Spinal cord (tissue), 10 donors: ENCODE measurements around the gene ART3. TPM values are rescaled to one million over a fixed set of nuclear protein-coding genes. Genes with fewer than 3 reads are reported as not detected.

Experiments
- DNase-seq, 6 donors: peaks; one replicate each; pipeline versions ENCODE4 v3.0.0 to v3.0.0-alpha.2; 2013 to 2015; ENCODE audit warnings: low spot score in 6 of 6, low read depth in 4 of 6
- H3K27ac ChIP-seq: one replicate; pipeline ENCODE4 v1.5.1; 2013; ENCODE audit warnings: low read depth, low read length, control low read depth
- H3K27me3 ChIP-seq: one replicate; pipeline ENCODE4 v1.6.1; 2013; ENCODE audit warnings: low read length; ENCODE audit not compliant: control insufficient read depth, insufficient read depth
- H3K36me3 ChIP-seq: one replicate; pipeline ENCODE4 v1.6.1; 2013; ENCODE audit warnings: low read length; ENCODE audit not compliant: control insufficient read depth, insufficient read depth
- H3K4me1 ChIP-seq: one replicate; pipeline ENCODE4 v1.6.1; 2013; ENCODE audit warnings: low read length; ENCODE audit not compliant: control insufficient read depth, insufficient read depth
- H3K4me3 ChIP-seq: one replicate; pipeline ENCODE4 v1.5.1; 2013; ENCODE audit warnings: low read depth, low read length, control low read depth
- H3K9me3 ChIP-seq: one replicate; pipeline ENCODE4 v1.6.1; 2013; ENCODE audit warnings: low read length; ENCODE audit not compliant: control insufficient read depth, insufficient read depth
- WGBS: methylation state at CpG from one replicate; pipeline ENCODE4 v1.1.5; 2013; ENCODE audit warnings: missing lambda C conversion rate; ENCODE audit not compliant: insufficient coverage; 5-methylcytosine and 5-hydroxymethylcytosine counted together
- polyA plus RNA-seq, 2 donors: library from polyadenylated mRNA; unstranded; fragments of 120-200 nt; gene quantifications; one replicate each; pipeline ENCODE4 v1.2.1, GENCODE V29; 2013; ENCODE audit not compliant: insufficient read length in 2 of 2
- total RNA-seq, 2 donors: library from RNA; depleted of rRNA in 1 of 2; stranded (reverse); fragments of 120-200 nt in 1 of 2; fragments of >200 nt in 1 of 2; gene quantifications; one replicate each; pipeline versions ENCODE4 v1.2.3 to v1.2.4, GENCODE V29; 2013 to 2014
- donor health status: healthy.

Gene ART3
- total and polyA plus RNA-seq, 4 donors: 4.0 to 7.6 (median 4.2) TPM

DNA sequence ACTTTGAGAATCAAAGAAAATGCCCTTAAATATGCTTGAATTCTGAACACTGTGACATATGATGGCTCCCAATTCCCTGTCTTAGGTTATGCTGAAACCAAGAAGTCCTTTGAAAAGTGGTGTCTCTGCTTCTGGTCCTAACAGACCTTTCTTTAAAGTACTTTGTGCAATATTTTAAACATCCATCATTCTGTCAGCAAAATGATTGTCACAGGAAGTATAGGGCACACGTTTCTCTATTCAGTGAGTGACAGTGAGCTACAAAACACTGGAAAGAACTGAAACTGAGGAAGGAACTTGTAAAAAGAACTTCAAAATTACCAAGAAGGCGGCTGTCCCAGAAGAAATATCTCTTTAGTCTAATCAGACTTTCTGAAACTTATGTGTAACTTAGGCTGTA, 85.8 kb downstream of the ART3 start:
- H3K4me1 ChIP-seq: no peaks in the 10 kb centered on the region
- peaks cover 19% of the 10 kb centered on the region for H3K36me3 ChIP-seq
- no CpG with 5 or more reads among the region's 2 CpGs for WGBS
- no peak for DNase-seq
- H3K27me3 ChIP-seq: no peaks in the 10 kb centered on the region
- no peak overlapping the region for H3K27ac ChIP-seq
- no peak overlapping the region for H3K4me3 ChIP-seq
- H3K9me3 ChIP-seq: no peaks in the 10 kb centered on the region

Other genes starting within 250 kb of the ART3 start
- gene PPEF2, start 172.3 kb upstream of the ART3 start, total RNA-seq: under 1 TPM in 1 of 2 donors, not detected in 1; 0.06 TPM
- under 1 TPM in 1 of 2 donors, not detected in 1; 0.48 TPM for gene PPEF2, start 172.3 kb upstream of the ART3 start, polyA plus RNA-seq
- gene NAAA, start 133.7 kb upstream of the ART3 start, total RNA-seq: 10 to 100 TPM; 11.5 to 23.9 TPM
- 10 to 100 TPM; 11.9 to 12.8 TPM for gene NAAA, start 133.7 kb upstream of the ART3 start, polyA plus RNA-seq
- gene SDAD1, start 83.8 kb upstream of the ART3 start, total RNA-seq: 10 to 100 TPM; 33.6 to 40.6 TPM
- 10 to 100 TPM; 30.5 to 31.0 TPM for gene SDAD1, start 83.8 kb upstream of the ART3 start, polyA plus RNA-seq
- gene CXCL9, start 67.2 kb upstream of the ART3 start, total RNA-seq: under 1 TPM; 0.10 to 0.11 TPM
- gene CXCL9, start 67.2 kb upstream of the ART3 start, polyA plus RNA-seq: not detected
- gene CXCL10, start 51.2 kb upstream of the ART3 start, total RNA-seq: 1 to 10 TPM in 1 of 2 donors, under 1 TPM in 1; 0.28 to 1.9 TPM
- gene CXCL10, start 51.2 kb upstream of the ART3 start, polyA plus RNA-seq: not detected
- under 1 TPM in 1 of 2 donors, not detected in 1; 0.69 TPM for gene CXCL11, start 38.6 kb upstream of the ART3 start, total RNA-seq
- not detected for gene CXCL11, start 38.6 kb upstream of the ART3 start, polyA plus RNA-seq
- 10 to 100 TPM; 55.6 to 87.4 TPM for gene NUP54, start 73.7 kb downstream of the ART3 start, total RNA-seq
- gene NUP54, start 73.7 kb downstream of the ART3 start, polyA plus RNA-seq: 10 to 100 TPM; 45.5 to 56.8 TPM
- 100 to 1,000 TPM; 243 to 326 TPM for gene SCARB2, start 139.1 kb downstream of the ART3 start, total RNA-seq
- 100 to 1,000 TPM; 191 to 218 TPM for gene SCARB2, start 139.1 kb downstream of the ART3 start, polyA plus RNA-seq
- gene FAM47E, start 177.0 kb downstream of the ART3 start, total RNA-seq: 10 to 100 TPM in 1 of 2 donors, 1 to 10 TPM in 1; 9.4 to 14.8 TPM
- 1 to 10 TPM; 7.9 to 9.5 TPM for gene FAM47E, start 177.0 kb downstream of the ART3 start, polyA plus RNA-seq
- 1 to 10 TPM in 1 of 2 donors, under 1 TPM in 1; 0.94 to 3.2 TPM for gene STBD1, start 232.0 kb downstream of the ART3 start, total RNA-seq
- 1 to 10 TPM; 1.8 to 2.1 TPM for gene STBD1, start 232.0 kb downstream of the ART3 start, polyA plus RNA-seq